ENCODE data around the gene FGFR3.

Gene FGFR3

GRCh38 chr4:1799387-1800375 lies 6.6 kb downstream of the FGFR3 start:
- FAIRE-seq (no peak), DNase-seq (ENCODE audit: extremely low spot score, insufficient read length, low read depth) (no peak)

DNA sequence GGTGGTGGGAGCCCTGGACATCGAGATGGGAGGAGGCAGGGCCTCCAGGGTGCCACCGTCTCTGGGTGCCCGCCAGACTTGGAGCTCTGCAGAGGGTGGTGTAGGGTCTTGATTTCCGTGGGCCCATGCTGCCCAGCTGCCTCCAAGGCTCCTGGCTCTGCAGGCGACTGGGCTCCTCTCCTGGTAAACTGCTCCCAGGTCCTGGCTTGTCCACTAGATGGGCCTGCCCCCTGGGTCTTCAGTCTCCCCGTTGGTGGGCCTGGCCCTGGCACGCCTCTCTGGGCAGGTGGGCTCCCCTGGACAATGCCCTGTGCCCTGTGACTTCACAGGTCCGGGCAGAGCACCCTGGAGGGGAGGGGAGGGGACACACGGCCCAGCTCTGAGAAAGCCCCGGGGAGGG lies 7.7 kb downstream of the FGFR3 start:
- FAIRE-seq (no peak), DNase-seq (ENCODE audit: extremely low spot score, insufficient read length, low read depth) (no peak)

DNA sequence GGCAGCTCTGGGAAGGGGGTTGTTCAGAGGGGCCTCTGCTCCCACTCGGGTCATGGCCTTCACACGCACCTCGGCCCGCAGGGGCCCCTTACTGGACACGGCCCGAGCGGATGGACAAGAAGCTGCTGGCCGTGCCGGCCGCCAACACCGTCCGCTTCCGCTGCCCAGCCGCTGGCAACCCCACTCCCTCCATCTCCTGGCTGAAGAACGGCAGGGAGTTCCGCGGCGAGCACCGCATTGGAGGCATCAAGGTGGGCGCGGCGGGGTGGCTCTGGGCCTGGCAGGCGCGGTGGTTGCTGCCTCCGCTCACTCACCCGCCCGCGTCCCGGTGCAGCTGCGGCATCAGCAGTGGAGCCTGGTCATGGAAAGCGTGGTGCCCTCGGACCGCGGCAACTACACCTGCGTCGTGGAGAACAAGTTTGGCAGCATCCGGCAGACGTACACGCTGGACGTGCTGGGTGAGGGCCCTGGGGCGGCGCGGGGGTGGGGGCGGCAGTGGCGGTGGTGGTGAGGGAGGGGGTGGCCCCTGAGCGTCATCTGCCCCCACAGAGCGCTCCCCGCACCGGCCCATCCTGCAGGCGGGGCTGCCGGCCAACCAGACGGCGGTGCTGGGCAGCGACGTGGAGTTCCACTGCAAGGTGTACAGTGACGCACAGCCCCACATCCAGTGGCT lies 8.3 kb downstream of the FGFR3 start:
- no peak for DNase-seq (ENCODE audit: extremely low spot score, insufficient read length, low read depth)
- FAIRE-seq = no peak

DNA sequence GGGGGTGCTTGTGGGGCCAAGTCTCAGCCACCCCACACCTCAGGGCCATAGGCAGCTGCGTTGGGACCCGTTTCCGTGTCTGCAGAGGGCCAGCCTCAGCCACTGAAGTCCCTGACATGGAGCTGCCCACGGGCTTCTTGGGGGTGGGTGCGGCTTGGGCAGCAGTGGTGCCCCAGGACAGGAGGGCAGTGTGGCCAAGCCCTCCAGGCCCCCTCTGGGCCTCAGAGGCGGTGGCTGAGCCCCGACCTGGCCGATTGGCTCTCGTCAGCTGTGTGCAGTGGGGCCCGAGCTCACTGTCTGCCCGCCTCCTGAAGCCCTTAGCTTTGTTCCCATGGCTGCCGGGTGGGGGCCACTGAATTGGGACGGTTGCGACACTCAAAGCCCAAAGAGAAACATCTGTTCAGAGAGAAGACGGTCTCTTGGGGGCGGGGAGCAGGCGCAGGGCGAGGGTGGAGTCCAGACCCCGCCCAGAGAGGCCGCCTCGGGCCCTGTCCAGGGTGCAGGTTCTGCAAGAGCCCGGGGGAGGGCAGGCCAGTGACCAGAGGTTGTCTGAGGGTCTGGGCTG lies 9.1 kb downstream of the FGFR3 start:
- FAIRE-seq (no peak), DNase-seq (ENCODE audit: extremely low spot score, insufficient read length, low read depth) (no peak)

DNA sequence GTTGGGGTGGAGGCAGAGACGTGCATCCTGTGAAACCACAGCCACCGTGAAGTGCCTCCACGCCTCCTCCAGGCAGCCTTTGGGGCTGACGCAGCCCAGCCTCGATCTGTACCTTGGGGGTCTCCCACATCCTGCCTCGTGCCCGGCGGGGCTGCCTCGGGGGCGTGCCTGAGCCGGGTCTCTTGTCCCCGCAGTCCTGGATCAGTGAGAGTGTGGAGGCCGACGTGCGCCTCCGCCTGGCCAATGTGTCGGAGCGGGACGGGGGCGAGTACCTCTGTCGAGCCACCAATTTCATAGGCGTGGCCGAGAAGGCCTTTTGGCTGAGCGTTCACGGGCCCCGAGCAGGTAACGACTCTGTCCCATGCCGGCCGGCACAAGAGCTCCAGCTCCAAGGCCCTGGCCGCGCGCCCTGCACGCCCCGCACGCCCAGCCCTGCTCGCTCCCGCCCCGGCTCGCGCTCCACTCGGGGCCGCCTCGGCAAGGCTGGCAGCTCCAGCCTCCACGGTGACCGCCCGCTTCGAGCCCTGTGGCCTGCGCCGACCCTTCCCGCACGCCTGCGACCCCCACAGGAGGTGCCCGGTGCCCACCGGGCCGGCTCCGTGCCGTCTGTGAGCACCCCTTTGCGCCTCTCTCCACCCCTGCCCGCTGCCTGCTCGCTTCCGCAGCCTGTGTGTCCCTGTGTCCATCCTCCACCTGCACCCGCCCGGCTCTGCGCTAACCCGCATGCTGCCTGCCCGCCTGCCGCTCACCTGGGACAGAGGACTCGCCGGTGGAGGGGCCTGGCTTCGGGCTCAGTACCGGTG lies 9.8 kb downstream of the FGFR3 start:
- FAIRE-seq (no peak), DNase-seq (ENCODE audit: extremely low spot score, insufficient read length, low read depth) (no peak)

DNA sequence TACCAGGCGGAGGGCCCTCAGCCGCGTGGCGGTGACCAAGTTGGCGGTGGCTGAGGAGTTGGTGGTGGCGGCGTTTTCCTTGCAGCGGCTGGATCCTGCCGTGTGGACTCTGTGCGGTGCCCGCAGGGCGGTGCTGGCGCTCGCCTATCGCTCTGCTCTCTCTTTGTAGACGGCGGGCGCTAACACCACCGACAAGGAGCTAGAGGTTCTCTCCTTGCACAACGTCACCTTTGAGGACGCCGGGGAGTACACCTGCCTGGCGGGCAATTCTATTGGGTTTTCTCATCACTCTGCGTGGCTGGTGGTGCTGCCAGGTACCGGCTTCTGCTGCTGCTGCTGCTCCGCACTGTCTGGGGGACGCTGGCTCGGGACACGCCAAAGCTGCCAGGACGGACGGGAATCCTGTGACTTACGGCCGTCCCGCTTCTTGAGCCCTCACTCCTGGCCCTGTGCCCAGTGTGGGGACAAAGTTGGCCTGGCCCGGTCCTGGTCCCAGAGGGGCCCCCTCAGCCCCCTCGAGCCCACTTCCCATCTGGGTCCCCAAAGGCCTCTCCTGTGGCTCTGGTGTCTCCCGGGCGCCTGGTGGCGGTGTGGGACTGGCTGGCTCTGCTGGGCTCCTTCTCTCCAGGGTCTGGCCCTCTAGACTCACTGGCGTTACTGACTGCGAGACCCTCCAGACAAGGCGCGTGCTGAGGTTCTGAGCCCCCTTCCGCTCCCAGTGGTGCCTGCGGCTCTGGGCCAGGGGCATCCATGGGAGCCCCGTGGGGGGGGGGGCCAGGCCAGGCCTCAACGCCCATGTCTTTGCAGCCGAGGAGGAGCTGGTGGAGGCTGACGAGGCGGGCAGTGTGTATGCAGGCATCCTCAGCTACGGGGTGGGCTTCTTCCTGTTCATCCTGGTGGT lies 10.7 kb downstream of the FGFR3 start:
- FAIRE-seq (no peak), DNase-seq (ENCODE audit: extremely low spot score, insufficient read length, low read depth) (no peak)

DNA sequence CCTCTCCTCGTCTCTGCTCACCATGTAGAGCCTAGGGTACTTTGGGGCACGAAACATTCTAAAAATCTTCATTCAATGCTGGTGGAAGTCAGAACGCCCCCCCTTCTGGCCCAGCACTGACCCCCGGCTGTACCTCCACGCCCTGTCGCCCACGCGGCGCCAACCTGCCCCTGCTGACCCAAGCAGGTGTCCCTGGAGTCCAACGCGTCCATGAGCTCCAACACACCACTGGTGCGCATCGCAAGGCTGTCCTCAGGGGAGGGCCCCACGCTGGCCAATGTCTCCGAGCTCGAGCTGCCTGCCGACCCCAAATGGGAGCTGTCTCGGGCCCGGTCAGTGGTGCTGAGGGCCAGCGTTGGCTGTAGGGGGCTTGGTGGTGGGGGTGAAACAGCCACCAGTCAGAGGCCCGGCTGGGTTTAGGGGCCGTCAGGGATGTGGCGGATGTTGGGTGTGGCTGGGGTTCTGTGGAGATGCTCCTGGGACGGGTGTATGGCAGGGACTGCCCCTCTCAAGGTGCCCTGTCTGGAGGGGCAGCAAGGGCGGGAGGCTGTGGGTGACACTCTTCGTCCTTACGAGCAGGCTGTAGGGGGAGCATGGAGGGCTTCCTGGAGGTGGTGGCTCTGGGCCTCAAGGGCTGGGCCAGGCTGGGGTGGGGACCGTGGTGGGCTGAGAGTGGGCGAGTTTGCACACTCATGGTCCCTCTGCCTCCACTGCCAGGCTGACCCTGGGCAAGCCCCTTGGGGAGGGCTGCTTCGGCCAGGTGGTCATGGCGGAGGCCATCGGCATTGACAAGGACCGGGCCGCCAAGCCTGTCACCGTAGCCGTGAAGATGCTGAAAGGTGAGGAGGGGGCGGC lies 11.8 kb downstream of the FGFR3 start:
- no peak for FAIRE-seq

DNA sequence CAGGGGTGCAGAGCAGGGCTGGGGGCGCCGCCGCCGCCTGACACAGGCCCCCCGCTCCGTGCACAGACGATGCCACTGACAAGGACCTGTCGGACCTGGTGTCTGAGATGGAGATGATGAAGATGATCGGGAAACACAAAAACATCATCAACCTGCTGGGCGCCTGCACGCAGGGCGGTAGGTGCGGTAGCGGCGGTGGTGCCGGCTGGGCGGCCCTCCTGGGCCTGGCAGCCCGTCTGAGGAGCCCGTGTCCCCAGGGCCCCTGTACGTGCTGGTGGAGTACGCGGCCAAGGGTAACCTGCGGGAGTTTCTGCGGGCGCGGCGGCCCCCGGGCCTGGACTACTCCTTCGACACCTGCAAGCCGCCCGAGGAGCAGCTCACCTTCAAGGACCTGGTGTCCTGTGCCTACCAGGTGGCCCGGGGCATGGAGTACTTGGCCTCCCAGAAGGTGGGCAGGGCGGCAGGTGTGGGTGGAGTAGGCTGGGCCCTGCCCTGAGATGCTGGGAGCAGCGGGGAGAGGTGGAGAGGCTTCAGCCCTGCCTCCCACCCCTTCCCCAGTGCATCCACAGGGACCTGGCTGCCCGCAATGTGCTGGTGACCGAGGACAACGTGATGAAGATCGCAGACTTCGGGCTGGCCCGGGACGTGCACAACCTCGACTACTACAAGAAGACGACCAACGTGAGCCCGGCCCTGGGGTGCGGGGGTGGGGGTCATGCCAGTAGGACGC lies 12.6 kb downstream of the FGFR3 start:
- DNase-seq (ENCODE audit: extremely low spot score, insufficient read length, low read depth) (no peak), FAIRE-seq (no peak)

More for the DNA sequence above, 11.8 kb downstream of the FGFR3 start:
- DNase-seq (ENCODE audit: extremely low spot score, insufficient read length, low read depth) = no peak

DNA sequence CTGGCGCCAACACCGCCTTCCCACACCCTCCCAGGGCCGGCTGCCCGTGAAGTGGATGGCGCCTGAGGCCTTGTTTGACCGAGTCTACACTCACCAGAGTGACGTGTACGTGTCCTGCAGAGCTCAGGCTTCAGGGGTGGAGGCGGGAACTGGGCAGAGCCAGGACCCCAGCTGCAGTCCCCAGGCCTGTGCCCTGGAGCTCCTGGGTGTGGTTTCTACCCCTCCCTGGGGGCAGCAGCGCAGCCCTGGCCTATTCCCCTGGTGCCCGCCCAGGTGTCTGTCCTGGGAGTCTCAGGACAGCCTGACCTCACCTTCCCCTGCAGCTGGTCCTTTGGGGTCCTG lies 13.1 kb downstream of the FGFR3 start:
- no peak for FAIRE-seq
- no peak for DNase-seq (ENCODE audit: extremely low spot score, insufficient read length, low read depth)

- FAIRE-seq = no peak
- DNase-seq (ENCODE audit: extremely low spot score, insufficient read length, low read depth) = no peak
These were observed 13.7 kb downstream of the FGFR3 start for GRCh38 chr4:1806596-1807331.

DNA sequence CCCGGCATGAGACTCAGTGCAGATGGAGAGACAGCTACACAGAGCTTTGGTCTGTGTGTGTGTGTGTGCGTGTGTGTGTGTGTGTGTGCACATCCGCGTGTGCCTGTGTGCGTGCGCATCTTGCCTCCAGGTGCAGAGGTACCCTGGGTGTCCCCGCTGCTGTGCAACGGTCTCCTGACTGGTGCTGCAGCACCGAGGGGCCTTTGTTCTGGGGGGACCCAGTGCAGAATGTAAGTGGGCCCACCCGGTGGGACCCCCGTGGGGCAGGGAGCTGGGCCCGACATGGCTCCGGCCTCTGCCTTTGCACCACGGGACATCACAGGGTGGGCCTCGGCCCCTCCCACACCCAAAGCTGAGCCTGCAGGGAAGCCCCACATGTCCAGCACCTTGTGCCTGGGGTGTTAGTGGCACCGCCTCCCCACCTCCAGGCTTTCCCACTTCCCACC lies 14.3 kb downstream of the FGFR3 start:
- DNase-seq (ENCODE audit: extremely low spot score, insufficient read length, low read depth) (no peak), FAIRE-seq (no peak)

- DNase-seq (ENCODE audit: extremely low spot score, insufficient read length, low read depth) = no peak
- FAIRE-seq = no peak
These were observed 15.3 kb downstream of the FGFR3 start for GRCh38 chr4:1808396-1808795.

- FAIRE-seq = no peak
- DNase-seq (ENCODE audit: extremely low spot score, insufficient read length, low read depth) = no peak
These were observed 16.0 kb downstream of the FGFR3 start for GRCh38 chr4:1808851-1809753.

GRCh38 chr4:1809754-1810502 lies 16.8 kb downstream of the FGFR3 start:
- DNase-seq (ENCODE audit: extremely low spot score, insufficient read length, low read depth) (peak; percentile 64), FAIRE-seq (peak; percentile 49)

DNA sequence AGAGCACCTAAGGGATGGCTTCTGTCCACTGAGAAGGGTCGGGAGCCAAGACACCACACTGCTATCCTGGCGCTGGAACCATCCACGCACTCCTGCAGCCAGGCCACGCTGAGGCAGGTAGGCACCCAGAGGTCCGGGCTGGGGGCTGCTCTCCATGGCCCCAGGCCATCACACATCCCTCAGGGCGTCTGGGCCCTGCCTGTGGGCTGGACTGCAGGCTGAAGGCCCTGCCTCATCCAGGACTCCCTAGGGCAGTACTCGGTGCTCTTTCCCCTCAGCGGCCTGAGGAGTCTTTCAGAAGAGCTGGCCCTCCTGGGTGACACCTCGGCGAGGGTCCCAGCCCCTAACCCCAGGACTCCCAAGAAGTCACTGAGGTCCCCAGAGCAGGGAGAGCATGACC lies 17.7 kb downstream of the FGFR3 start:
- no peak for DNase-seq (ENCODE audit: extremely low spot score, insufficient read length, low read depth)
- no peak for FAIRE-seq
